GM21619 (cell line): Measurements from ENCODE around the gene UBE2QL1.

ENCODE experiments used
- ATAC-seq: cut with Tn5 transposase; IDR thresholded peaks from one replicate; pipeline ENCODE4 v1.9.1; 2021; ENCODE audit not compliant: unreplicated experiment

The UBE2QL1 gene

DNA sequence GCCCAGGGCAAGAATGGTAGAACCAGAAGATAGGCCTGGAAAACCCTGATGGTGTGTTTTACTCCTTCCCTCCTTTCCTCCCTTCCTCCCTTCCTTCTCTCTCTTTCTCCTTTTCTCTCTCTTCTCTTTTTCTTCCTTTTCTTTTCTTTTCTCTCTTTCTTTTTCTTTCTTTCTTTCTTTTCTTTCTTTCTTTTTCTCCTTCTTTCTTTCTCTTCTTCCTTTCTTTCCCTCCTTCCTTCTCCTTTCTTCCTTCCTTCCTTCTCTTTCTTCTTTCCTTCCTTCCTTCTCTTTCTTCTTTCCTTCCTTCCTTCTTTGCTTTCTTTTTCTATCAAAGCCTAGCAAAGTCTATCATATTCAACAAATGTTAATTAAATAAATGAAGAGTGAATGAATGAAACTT is 24.0 kb upstream of the UBE2QL1 start:
- ATAC-seq, result no peak

DNA sequence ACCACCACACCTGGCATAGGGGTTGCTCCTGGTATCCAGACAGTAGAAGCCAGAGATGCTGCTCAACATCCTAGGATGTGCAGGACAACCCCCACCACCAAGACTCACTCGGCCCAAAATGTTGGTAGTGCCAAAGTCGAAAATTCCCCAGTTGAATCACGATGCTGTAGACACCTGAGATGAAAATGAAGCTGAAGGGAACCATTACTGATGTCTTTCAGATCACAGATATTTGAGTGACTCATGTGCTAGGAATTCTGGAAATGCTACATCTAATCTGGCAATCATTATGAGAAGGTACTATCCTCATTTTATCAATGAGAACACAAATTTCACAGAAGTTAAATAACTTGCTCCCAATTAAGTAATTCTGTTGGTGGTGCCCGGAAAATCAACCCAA is 21.0 kb upstream of the UBE2QL1 start:
- no peak for ATAC-seq

DNA sequence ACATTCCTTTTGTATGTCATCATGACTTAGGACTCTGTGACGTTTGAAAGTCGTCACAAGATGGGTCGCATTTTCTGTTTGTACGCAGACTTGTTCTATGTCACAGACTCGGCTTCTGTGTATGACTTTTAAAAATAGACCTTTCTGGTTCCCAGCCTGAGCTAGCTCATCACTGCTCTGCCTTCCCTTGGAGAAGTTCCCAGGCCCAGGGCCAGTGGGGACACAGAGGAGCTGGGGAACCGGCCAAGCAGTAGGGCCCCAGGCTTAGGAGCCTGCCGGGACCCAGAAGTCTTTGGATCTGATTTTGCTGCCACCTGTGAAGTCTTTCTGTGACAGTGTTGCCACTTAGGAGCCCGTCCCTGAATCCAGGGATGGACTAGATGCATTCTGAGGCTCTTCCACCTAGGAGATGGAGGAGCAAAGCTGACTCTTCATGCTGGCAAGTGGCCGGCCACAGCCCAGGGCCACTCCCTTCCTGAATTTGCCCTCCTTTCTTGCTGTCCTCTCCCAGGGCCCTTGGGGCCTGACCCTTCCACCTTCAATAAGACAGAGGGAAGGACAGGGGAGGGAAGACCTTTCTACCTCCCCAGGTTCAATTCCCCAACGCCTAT is 18.1 kb upstream of the UBE2QL1 start:
- no peak for ATAC-seq

DNA sequence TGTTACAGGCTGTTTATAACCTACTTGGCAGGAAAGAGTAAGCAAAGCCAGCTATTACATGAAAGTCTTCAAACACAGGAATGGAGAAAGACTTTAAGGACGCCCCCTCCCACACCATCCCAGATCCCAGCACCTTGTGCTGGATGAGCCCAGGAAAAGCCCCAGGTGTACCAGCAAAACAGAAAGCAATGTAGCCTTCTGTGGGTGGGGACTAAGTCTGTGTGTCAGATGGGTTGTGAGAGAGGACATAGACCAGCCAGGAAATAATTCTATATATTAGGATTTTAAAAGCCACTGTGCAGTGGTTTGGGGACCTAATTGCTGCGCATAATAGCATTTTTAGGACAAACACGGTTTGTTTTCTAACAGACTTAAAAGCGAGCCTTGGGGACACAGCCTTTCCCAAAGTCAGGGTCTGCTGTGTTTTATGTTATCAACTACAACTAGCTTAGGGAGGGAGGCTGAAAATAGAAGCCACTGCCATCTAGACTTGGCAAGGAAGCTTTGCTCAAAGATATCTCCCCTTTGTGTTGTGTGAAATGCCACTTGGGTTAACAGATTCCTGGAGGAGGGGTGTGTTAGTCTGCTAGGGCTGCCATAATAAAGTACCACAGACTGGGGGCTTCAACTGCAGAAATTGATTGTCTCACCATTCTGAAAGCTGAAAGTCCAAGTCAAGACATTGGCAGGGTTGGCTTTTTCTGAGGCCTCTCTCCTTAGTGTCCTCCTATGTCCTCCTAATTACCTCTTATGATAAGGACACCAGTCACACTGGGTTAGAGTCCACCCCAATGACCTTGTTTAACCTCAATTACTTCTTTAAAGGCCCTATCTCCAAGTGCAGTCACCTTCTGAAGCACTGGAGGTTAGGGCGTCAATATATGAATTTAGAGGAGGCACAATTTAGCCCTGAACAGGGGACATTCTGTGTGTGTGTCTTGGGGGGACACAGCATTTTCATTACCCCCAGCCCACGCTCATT is 17.2 kb upstream of the UBE2QL1 start:
- no peak for ATAC-seq

DNA sequence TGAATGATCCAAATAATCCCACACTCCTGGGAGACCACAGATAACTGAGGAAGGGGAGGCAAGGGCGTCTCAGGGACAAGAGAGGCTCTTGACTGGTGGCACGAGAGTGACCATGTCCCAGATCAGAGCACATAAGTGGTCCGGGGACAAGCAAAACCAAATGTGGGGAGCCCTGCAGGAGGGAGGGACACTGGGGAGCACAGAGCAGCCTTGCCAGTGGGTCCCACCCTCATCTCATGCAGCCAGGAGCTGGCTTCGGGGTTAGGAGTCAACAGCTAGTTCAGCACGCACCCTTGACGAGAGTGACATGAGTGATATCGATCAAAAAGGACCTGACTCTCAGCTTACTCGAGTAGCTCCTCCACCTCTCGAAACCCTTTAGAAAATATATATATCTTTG is 16.5 kb upstream of the UBE2QL1 start:
- ATAC-seq, result no peak

DNA sequence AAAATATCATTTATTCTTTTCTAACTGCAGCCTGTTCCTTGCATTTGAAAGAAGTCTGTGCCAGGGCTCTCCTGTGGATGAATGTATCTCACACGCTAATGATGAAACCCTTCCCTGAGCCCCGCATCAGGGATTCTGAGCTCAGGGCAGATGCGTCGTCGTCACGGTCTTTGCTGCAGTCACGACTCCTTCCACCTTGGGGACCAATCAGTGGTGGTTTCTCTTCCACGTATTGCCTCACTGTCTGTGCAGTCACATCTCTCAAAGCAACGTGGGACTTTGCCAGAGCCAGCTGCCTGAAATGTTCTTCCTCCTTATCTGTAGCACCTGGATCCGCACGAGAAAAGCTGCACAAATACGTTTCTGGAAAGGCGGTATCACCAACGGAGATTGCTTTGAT is 13.9 kb upstream of the UBE2QL1 start:
- ATAC-seq, result no peak

DNA sequence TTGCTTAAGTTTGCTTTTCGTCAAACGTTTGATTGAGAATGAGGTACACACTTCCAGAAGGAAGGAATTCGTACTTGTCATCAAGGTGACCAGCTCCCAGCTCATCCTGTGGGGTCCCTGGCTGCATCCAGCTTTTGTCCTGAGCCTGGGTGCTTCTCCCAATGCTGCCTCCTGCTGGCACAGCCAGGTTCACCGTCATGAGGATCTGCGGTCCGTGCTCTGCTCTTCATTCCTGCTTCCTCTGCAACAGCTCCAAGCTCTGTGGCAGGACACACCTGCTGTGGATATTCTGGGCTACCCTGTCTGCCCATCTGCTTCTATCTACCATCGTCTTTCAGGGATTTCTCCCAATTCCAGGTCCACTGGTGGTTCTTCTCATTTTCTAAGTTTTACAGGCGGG is 13.3 kb upstream of the UBE2QL1 start:
- no peak for ATAC-seq

DNA sequence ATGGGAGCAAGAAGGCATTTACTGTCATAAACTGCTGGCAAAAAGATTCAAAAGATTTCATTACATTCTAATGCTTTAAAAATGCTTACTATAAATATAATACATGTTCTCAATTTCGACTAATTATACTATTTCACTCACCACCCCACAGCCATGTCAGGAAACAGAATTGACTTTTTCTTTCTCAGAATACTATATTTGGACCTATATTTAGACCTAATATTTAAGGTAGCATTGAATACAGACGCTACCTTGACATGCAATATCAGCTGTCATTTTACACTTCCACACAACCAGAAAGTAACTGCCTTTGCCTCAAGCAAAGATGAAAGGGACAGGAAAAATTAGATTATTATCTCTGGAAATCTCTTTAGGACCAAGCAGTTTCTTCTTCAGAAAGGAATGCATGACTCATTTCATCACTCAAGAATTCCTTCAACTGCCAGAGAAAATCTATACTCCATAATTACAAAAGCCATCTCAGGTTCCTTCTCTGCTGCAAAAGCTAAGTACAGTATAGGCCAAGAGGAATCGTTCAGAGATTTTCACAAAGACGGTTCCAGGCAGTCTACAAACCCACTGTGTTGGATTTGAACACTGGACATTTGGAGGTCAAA is 11.8 kb upstream of the UBE2QL1 start:
- no peak for ATAC-seq

DNA sequence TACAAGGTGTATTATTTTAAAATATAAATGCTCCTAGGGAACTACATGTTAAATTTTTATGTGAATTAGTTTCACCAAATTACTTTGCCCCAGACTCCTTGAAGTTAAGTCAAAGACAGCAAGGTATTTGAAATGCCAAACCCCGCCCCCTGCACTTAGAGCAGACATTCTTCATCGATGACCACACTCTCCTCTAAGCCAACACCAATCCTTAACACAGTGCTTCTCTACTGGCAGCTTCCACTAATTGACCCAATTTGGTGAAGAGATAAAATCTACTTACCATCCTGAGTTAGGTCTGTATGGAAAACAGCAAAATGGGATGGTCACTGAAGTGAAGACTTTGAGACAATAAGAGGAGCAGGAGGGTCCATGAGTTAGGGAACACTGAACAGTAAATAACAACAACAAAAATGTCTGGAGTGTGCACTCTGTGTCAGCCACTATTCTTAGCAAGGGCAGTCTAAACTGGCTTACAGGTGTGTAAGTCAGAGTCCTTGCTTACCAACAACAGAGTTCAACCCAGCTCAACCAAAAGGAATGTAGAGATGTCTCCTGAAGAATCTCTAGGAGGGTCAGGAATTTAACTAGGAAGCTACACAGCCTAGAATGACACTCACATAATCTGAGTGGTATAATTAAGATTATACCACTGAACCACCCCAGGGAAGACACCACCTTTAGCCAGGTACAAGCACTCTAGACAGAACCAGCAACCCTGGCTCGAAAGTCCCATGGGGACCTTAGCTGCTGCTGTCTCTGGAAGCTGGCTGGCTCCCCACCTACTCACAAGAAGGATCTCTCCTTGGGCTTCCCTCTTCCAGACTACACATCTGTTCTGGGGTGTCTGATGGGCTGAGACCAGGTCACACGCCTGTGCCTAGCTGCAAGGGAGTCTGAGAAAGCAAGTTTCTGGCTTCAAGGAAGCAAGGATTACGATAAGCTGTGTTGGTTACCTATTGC is 8.8 kb upstream of the UBE2QL1 start:
- no peak for ATAC-seq

DNA sequence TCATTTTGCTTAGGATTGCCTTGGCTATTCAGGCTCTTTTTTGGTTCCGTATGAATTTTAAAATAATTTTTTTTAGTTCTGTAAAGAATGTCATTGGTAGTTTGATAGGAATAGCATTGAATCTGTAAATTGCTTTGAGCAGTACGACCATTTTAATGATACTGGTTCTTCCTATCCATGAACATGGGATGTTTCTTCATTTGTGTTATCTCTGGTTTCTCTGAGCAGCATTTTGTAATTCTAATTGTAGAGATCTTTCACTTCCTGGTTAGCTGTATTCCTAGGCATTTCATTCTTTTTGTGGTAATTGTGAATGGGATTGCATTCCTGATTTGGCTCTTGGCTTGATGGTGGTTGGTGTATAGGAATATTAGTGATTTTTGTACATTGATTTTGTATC is 6.3 kb upstream of the UBE2QL1 start:
- no peak for ATAC-seq

DNA sequence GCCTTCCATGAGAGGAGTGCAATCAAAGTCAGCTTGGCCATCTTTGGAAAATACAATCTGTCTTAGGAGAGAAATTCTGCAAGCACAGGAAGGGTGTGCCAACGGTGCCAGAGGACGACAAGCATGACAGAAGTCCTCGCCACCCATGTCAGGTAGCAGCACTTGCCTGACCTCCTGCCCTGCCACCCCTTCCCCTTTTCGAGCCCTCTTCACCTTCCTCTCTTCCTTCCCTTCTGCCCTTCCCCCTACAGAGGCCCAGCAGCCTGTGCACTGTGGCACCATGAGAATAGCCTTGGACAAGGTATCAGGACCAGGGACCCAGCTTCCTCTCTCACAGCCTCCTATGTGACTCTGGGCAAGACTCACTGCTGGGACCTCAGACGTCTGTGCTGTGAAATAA is 5.3 kb upstream of the UBE2QL1 start:
- ATAC-seq, result no peak

DNA sequence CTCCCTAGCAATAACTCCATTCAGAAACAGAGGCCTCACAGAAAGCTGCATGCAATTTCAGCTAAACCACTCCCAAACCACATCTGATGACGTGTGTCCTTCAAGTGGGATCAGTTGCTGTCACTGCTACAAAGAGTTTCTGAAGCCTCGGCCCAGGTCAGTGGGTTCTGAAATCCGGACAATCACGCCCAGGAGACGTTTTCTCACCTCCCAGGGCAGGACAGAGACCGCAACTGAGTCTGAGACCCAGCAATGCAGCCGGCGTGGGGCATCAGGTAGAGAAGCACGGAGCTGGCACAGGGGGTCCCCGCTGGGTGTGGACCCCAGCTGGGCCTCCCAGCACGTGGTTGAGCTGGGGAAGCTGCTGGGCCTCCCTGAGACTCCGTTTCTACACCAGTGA is 2.6 kb upstream of the UBE2QL1 start:
- ATAC-seq, result no peak

DNA sequence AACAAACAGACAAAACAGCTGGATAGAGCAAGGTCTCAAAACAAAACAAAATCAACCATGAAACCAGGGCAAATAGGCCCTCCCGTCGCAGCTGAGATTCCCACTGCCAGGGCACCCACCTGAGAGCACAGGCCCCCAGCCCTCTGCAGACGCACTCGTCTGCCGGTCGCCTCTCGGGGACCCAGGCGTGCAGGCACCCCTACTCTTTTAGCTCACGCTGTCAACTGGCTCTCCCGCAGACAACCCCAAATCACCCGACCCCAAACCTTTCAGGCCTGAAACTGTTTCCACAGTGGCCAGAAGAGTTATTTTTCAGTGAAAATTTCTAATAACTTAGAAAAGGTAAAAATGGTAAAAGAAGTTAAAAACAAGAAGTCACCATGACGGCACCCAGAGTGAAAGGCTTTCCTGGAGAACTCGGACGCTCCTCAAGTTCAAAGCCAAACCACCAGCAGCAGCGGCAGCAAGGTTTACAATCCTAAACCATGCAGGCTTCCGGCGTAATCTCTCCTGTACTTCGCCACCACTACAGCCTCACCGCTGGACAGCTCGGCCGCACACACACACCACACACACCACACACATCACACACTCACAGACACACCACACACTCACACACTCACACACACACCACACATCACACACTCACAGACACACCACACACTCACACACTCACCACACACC is 1.9 kb upstream of the UBE2QL1 start:
- ATAC-seq, result no peak

DNA sequence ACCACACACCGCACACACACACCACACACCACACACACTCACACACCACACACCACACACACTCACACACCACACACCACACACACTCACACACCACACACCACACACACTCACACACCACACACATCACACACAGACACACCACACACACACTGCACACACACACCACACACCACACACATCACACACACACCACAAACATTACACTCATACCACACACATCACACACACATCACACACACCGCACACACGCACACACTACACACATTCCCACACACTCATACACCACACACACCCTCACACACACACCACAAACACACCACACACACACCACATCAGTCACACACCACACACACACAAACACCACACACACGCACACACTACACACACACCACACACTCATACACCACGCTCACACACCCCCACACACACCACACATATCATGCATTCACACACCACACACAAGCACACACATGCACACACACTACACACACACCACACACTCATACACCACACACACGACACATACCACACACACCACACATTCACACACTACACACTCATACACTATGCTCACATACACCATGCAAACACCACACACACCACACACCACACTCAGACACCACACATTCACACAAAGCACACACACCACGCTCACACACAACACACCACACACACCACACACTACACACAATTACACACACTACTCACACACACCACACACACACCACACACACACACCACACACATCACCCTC is 1.1 kb upstream of the UBE2QL1 start:
- ATAC-seq, result no peak

DNA sequence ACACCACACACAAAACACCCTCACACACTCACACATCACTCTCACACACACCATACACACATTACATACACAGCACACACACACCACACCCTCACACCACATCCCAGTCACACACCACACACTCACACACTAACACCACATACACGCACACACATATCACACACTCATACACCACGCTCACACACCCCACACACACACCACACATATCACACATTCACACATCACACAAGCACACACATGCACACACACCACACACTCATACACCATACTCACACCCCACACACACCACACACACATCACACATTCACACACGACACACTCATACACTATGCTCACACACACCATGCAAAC is 543 bp upstream of the UBE2QL1 start:
- ATAC-seq, result no peak

DNA sequence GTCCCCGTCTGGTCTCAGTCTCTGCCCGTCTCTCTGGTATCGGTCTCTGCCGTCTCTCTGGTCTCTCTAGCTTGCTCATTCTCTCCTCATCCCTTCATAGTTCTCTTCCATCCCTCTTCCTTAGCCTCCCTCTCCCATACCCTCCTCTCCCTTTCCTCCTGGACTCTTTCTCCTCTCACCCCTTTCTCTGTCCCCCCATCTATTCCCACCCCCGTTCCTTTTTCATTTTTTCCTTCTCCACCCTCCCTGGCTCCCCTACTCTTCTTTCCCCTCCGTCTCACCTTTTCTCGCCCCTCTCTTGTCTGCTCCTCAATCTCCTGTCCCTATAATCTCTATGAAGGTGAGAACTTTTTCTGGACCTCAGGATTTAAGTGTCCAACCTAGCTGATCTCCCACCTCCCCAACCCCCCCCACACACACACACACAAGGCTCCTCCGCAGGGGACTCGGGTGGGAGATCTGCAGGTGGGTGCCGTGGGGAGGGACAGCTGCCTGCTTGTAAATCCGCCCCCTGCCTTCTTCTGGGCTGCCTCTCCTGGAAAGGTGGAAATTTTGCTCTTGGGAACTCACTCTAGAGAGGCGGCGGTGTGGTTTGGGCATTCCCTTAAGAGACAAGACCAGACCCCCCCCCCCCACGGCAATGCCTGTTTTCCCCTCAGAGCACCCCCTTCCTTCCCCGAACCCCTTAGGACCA is 953 bp downstream of the UBE2QL1 start:
- ATAC-seq, result no peak

DNA sequence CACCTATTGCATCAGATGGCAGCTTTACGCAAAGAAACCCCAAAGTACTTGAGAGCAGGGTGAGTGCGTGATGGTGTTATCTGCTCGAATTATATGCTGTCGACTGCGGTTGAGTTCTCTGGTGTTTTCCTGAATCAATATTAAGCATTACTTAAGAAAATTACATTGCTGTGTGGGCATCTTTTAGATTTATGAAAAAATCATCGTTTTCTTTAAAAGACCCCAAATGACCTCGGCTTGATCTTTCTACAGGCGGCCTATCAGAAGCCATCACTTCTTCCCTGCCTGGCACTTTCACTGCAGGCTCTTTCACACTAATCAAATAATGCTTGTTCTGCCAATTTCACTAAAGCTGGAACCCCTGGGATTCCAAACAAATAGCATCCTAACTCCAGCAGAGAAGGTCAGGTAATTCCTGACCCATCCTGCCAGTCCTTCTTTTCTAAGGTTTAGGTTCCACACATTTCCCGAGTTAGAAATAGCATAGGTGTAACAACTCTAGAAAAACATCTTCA is 1.7 kb downstream of the UBE2QL1 start:
- no peak for ATAC-seq

DNA sequence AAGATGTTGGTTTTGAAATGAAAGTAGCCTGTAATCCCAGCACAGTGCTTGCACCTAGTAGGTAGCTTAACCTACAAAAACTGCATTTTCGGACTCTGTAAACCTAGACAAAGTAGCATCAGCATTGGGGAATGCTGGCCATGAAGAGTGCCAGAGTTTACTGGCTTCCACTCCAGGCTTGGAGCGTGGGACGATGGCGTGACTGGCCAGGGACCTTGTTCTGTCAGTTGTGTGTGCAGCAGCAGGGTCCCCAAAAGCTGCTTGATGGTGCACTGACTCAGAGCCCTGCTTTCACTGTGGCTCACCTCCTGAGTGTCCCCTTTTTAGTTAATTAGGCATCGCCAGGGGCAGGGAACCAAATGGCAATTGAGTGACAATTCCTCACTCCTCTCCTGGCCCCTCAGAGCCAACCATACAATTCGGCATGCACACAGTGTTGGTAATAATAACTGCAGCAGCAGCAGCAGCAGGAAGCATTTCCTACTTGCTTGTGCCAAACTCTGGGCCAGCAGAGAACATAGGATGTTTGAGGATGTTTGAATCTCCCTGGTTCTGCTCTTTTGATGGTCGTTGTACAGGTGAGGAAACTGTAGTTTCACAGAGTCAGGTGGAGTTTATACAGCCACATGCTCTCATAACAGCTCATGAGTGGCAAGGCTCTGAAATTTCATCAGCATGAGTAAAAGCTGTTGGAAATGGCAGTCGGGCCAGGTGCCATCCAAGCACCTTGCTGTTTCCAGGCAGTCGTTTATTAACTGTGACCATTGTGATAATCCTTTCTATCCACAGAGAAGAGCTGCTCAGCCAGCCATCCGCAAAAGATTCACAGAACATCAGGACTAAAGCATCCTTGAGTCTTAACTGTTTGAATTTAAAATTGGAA is 4.2 kb downstream of the UBE2QL1 start:
- ATAC-seq, result no peak
